CD4-positive, alpha-beta T cell treated with Interferon alpha-2 for 1 hour (primary cell): ENCODE measurements around the gene MYT1.
"Not testable (repeated sequence)": the region's sequence is repeated elsewhere in the genome, so short reads cannot be mapped to it uniquely, and the experiment has no call there.

Experiments
- DNase-seq, 2 donors: peaks; one replicate each; pipeline ENCODE4 v3.0.0-alpha.2; 2020 to 2022

MYT1 gene

DNA sequence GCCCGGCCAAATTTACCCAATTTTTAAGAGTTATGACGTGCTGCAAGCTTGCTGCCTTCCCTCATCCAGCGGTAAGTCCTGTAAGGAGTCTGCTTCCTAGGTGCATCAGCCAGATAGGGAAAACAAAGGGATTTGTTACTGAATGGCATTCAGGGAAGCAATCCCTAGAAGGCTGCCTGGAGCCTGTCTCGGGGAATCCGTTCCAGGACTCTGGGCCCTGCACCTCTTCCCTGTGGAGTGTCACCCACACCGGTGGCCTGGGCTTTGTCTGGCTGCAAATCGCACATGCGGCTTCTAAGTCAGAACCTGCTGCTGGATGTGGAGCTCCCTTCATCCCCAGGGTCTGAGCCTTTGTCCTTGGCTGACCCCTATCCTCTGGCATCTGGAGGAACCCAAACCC, 7.0 kb downstream of the MYT1 start:
- no peak for DNase-seq

DNA sequence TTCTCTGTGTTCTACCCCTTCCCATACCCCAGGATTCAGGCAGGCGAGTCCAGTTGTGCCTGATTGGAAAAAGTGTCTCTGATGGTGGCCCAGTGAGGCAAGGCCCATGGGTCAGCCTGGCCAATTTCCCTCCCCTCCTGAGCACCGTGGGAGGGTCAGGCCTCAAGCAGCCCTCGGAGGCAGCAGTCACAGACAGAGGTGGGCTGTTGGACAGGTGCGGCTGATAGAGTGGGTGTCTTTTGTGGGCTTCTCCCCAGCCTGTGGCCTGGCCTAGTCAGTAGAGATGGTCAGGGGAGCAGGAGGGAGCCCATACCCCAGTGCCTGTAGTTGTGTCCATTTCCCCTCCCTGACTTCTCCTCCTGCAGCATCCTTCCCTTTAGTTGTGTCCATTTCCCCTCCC, 8.9 kb downstream of the MYT1 start:
- no peak for DNase-seq

- no peak for DNase-seq
These were observed 12.3 kb downstream of the MYT1 start for GRCh38 chr20:64176551-64176950.

- no peak for DNase-seq
These were observed 12.7 kb downstream of the MYT1 start for GRCh38 chr20:64176971-64177370.

DNA sequence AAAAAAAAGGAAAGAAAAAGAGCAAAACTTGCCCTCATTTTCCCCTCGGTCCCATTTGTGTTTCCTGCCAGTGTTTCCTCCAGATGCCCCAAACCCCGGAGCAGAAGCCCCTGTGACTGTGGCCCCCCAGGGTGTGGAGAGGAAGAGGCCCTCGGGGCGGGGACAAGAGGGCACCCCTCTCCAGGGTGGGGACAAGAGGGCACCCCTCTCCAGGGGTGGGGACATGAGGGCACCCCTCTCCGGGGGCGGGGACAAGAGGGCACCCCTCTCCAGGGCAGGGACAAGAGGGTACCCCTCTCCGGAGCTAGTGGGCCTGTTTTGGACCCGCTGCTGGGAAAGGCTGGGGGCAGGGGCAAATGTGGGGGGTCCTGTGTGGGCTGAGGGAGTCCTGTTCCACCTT, 13.1 kb downstream of the MYT1 start:
- no peak for DNase-seq

GRCh38 chr20:64177787-64178186, 13.5 kb downstream of the MYT1 start:
- DNase-seq: no peak

DNA sequence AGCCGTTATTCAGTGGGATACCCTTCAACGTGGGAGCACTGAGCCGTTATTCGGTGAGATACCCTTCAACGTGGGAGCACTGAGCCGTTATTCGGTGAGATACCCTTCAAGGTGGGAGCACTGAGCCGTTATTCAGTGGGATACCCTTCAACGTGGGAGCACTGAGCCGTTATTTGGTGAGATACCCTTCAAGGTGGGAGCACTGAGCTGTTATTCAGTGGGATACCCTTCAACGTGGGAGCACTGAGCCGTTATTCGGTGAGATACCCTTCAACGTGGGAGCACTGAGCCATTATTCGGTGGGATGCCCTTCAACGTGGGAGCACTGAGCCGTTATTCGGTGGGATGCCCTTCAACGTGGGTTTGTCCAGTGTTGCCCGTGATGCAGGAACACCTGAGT, 14.7 kb downstream of the MYT1 start:
- not testable (repeated sequence) for DNase-seq

GRCh38 chr20:64179805-64180204, 15.6 kb downstream of the MYT1 start:
- DNase-seq: no peak

GRCh38 chr20:64180673-64181072, 16.4 kb downstream of the MYT1 start:
- peak in 1 of 2 donors; percentile 9 for DNase-seq

GRCh38 chr20:64181391-64181790, 17.1 kb downstream of the MYT1 start:
- no peak for DNase-seq

- DNase-seq: no peak
These were observed 18.1 kb downstream of the MYT1 start for GRCh38 chr20:64182146-64182865.

- DNase-seq: no peak
These were observed 19.1 kb downstream of the MYT1 start for GRCh38 chr20:64183313-64183712.

- DNase-seq: no peak
These were observed 20.5 kb downstream of the MYT1 start for GRCh38 chr20:64184795-64185194.

- no peak for DNase-seq
These were observed 21.1 kb downstream of the MYT1 start for GRCh38 chr20:64185276-64185900.

DNA sequence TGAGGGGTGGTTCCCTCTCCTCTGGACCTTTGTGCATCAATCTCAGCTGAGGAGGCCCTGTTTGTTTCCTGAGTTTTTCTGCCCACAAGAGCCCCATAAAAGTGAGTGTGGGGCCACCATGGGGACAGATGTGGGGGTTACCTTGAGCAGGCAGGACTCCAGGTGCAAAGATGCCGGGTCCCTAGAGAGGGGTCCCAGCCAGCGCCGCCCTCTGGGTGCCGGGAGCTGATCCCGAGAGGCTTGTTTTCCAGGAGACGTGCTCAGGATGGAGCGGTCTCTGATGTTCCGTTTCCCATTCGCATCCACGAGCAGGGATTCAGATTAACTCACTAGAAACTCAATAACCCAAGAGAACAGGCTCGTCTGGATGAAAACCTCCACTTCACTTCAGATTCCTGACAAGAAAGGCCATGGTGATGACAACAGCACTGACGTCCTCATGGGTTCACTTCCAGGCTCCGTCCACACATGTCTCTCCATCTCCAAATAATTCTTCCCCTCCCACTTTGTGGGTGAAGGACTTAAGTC, 21.9 kb downstream of the MYT1 start:
- no peak for DNase-seq

GRCh38 chr20:64187213-64187612, 23.0 kb downstream of the MYT1 start:
- DNase-seq: not testable (repeated sequence)

DNA sequence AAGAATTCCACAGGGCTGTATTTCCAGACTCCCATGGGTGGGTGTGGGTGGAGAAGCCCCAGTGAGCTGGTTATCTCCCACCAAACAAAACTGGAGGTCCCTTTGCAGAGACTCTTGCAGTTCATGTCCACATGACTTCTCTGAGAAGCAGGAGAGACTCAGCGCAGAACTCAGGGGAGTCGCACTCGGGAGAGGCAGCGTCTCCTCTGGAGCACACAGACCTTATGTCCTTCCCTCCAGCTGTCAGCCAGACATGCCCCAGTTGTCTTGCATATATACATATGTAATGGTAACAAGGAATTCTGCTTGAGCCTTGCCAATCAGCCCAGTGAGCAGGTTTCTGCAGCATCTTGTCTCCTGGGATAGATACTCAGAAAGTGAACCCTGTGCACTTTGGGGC, 23.8 kb downstream of the MYT1 start:
- no peak for DNase-seq

DNA sequence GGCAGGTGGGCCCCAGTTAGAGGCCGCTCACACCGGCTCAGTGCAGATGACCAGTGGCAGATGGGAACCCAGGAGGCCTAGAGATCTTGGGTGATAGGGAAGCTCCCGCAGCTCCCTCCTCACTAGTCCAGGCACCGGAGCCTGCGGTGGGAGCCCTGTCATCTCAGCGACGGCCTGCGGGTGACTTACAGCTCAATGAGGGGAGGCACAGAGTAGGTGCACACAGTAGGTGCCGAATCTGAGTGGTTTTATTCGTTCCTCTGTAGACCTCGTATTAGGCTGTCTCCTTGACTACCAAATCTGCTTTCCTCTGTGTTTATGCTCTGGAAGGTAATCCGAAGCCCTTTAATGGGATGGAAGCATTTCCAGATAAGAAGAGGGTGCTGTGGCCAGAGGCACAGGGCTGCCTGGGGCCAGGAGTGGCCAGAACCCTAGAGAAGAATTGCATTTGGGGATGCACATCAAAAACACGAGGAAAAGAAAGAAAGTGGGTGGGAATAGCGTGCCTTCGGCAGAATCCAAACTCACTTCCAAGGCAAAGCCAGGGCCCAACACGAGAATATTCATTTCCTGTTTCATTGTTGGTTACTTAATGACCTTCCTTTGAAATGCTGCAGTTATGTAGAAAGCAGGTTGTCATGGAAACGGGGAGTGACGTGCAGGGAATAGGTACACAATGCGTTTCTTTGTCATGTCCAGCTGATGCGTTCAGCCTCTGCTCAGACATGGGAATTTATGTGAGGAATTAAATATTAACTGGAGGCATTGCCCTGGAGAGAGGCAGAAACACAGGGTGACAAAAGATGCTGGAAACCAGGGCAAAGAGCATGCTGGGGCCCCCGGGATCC, 24.7 kb downstream of the MYT1 start:
- no peak for DNase-seq

- DNase-seq: no peak
These were observed 25.3 kb downstream of the MYT1 start for GRCh38 chr20:64189530-64189966.

- DNase-seq: no peak
These were observed 25.7 kb downstream of the MYT1 start for GRCh38 chr20:64189986-64190385.

DNA sequence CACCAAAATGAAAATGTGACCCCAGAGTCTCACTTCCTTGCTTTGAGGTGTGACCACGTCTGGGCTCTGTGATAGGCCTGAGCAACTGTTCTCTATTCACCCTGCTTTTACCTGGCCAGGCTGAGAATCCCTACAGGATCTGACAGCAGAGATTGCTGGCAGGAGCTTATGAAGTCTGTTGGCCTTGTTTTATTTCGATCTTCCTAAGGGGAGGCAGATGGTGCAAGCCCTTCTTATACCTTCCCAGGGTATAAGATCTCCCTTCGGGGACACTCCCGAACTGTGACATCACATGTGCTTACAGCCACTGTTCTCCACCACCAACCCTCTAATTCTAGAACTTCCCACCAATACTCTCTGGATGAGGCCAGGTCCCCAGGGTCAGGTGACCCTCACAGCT, 26.8 kb downstream of the MYT1 start:
- no peak for DNase-seq

DNA sequence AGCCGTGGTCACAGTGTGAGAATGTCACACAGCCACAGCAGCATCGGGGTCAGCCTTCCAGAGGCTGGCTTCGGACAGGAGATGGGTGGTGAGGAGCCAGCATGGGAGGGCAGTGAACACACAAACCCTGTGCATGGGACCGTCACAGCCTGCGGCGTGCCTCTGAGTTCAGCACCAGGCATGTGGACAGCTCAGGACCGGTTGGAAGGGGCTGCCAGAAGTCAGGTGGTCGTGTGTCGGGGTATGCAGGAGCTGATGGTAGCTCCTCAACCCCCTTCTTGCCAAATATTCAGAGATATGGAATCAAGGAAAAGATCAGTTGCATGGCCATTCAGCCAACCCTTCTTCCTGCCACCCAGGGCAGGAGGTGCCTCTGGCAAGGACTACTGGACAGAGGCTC, 28.2 kb downstream of the MYT1 start:
- no peak for DNase-seq

DNA sequence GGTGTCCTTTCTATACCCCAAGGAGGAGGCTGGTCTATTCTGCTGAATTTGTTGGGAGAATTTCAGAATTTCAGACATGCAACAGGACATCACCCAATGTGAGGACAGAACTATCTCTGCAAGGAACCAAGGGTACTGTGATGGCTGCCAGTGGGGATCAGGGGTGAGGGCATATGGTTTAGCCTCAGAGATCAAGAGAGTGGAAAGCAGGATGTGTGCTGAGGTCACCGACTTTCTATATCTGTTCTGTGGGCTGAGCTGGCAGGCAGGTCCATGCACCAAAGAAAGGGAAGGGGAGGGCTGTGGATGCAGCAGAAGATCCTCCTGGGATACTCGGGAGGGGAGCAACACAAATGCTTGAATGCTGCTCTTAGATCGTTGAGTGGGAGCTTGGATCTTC, 28.8 kb downstream of the MYT1 start:
- no peak for DNase-seq

- no peak for DNase-seq
These were observed 30.0 kb downstream of the MYT1 start for GRCh38 chr20:64194269-64194668.
